GM12878 (cell line): ENCODE results near the gene TBC1D2B. TPM values are rescaled to one million over a fixed set of nuclear protein-coding genes. Genes with fewer than 3 reads are reported as not detected.

Source experiments
- ATAC-seq: fragments of 200-7000 bp; cut with Tn5 transposase; 3 replicates; pipeline ENCODE4 v1.9.1; 2020; ENCODE audit warnings: mild to moderate bottlenecking, moderate library complexity
- BruUV-seq: library from RNA; stranded (reverse); fragments of 400-500 nt; replicated peaks from 2 replicates; lab custom pipeline; 2021; lab: Mats Ljungman, UMichigan
- CTCF ChIA-PET: fragments of 300-600 bp; sonication (Branson Sonifier 250); formaldehyde crosslinking; extraction: SDS; loops from one replicate; lab custom pipeline; 2021; ENCODE audit warnings: inconsistent platforms; lab: Yijun Ruan, JAX
- POLR2A ChIA-PET: fragments of 350-600 bp; formaldehyde crosslinking; extraction: SDS; loops from one replicate; lab custom pipeline; 2021; ENCODE audit warnings: inconsistent platforms; lab: Charles Lee
- RAD21 ChIA-PET: fragments of 300-600 bp; sonication (Branson Sonifier 250); formaldehyde crosslinking; loops from one replicate; lab custom pipeline; 2023; ENCODE audit warnings: antibody characterized with exemption; ENCODE audit not compliant: unreplicated experiment; lab: Charles Lee
- SMC1A ChIA-PET: fragments of 300-600 bp; sonication (Branson Sonifier 250); formaldehyde crosslinking; loops from one replicate; lab custom pipeline; 2023; ENCODE audit not compliant: unreplicated experiment, uncharacterized antibody; lab: Charles Lee
- DNase-seq: peaks from one replicate; pipeline ENCODE4 v3.0.0-alpha.2; 2011; ENCODE audit warnings: low read depth, low spot score
- FAIRE-seq: peaks from 3 replicates; lab custom pipeline; 2011; peaks lifted over from hg19 to GRCh38; lab: Jason Lieb, UNC
- H2AFZ ChIP-seq: 2 replicates; pipeline ENCODE4 v1.6.0; 2011; ENCODE audit warnings: low read depth, low read length, control low read depth; ENCODE audit not compliant: control insufficient read depth
- H3K27ac ChIP-seq: 2 replicates; pipeline ENCODE4 v1.5.1; 2011; ENCODE audit warnings: control low read depth; ENCODE audit not compliant: control insufficient read depth, insufficient read depth
- H3K27me3 ChIP-seq, 2 experiments: replicated peaks in 1 of 2; 2 replicates each; pipeline versions ENCODE4 v1.6.0 to v1.6.1; 2011; ENCODE audit warnings: low read length in 1 of 2; ENCODE audit not compliant: control insufficient read depth in 2 of 2, insufficient read depth in 2 of 2
- H3K36me3 ChIP-seq, 2 experiments: 2 replicates each; pipeline ENCODE4 v1.5.1; 2011; ENCODE audit warnings: low read length in 1 of 2; ENCODE audit not compliant: control insufficient read depth in 2 of 2, insufficient read depth in 2 of 2
- H3K4me1 ChIP-seq: 2 replicates; pipeline ENCODE4 v1.6.1; 2011; ENCODE audit warnings: mild to moderate bottlenecking, low read length, moderate library complexity, mixed read lengths; ENCODE audit not compliant: control insufficient read depth, insufficient read depth
- H3K4me2 ChIP-seq: 2 replicates; pipeline ENCODE4 v1.6.0; 2011; ENCODE audit warnings: control low read depth; ENCODE audit not compliant: control insufficient read depth, insufficient read depth
- H3K4me3 ChIP-seq: fragments of 200-600 bp; sonication (generic); 2 replicates; pipeline ENCODE4 v1.5.1; 2016
- H3K79me2 ChIP-seq: 2 replicates; pipeline ENCODE4 v1.6.0; 2011; ENCODE audit warnings: low read length; ENCODE audit not compliant: control insufficient read depth, insufficient read depth
- H3K9ac ChIP-seq: 2 replicates; pipeline ENCODE4 v1.8.0; 2011; ENCODE audit warnings: low read length, control low read depth, mixed read lengths; ENCODE audit not compliant: control insufficient read depth, insufficient read depth
- H3K9me3 ChIP-seq: replicated peaks from 3 replicates; pipeline ENCODE4 v1.5.1; 2011; ENCODE audit warnings: mild to moderate bottlenecking, low read length; ENCODE audit not compliant: control insufficient read depth, insufficient read depth
- H4K20me1 ChIP-seq: 2 replicates; pipeline ENCODE4 v1.6.0; 2011; ENCODE audit not compliant: control insufficient read depth, insufficient read depth
- ESRRA ChIP-seq: IDR thresholded peaks from 2 replicates; pipeline ENCODE4 v1.6.1; 2012; ENCODE audit warnings: mild to moderate bottlenecking, low read length, improper control_type of control experiment
- HDAC2 ChIP-seq: fragments of 200-600 bp; sonication (generic); IDR thresholded peaks from 2 replicates; pipeline ENCODE4 v1.6.1; 2017
- JUND ChIP-seq: IDR thresholded peaks from 2 replicates; pipeline ENCODE4 v1.6.1; 2012; ENCODE audit warnings: low read depth, mild to moderate bottlenecking, low read length, improper control_type of control experiment, moderate library complexity
- PAX5 ChIP-seq: IDR thresholded peaks from 2 replicates; pipeline ENCODE4 v1.6.1; 2011; ENCODE audit warnings: low read depth, low read length, borderline replicate concordance
- RB1 ChIP-seq: fragments of 450-650 bp; formaldehyde crosslinking; IDR thresholded peaks from 2 replicates; pipeline ENCODE4 v1.6.1; 2017; ENCODE audit warnings: mild to moderate bottlenecking, borderline replicate concordance
- SMAD5 ChIP-seq: IDR thresholded peaks from 2 replicates; pipeline ENCODE4 v1.6.1; 2016; ENCODE audit warnings: antibody characterized with exemption, low read depth
- SUPT20H ChIP-seq: IDR thresholded peaks from 2 replicates; pipeline ENCODE4 v1.6.1; 2011; ENCODE audit warnings: low read depth, mild to moderate bottlenecking, low read length, moderate library complexity, borderline replicate concordance; ENCODE audit not compliant: control insufficient read depth
- WGBS: methylation state at CpG from one replicate; pipeline ENCODE4 v1.1.6; 2016; ENCODE audit warnings: low lambda C conversion rate; ENCODE audit not compliant: insufficient replicate concordance, insufficient coverage; ENCODE audit errors: missing lambda C conversion rate; 5-methylcytosine and 5-hydroxymethylcytosine counted together
- in situ Hi-C: fragments of 300-500 bp; cut with MboI; formaldehyde crosslinking; loops from 9 replicates; pipeline ENCODE4 v1.14.3; 2018; ENCODE audit warnings: mixed read lengths
- intact Hi-C: fragments of 100-400 bp; cut with micrococcal nuclease; formaldehyde crosslinking; loops from one replicate; pipeline ENCODE4 v1.14.2; 2022; ENCODE audit not compliant: unreplicated experiment
- polyA plus RNA-seq, 11 experiments: library from polyadenylated mRNA; depleted of rRNA in 4 of 11; unstranded in 6 of 11; stranded (reverse) in 5 of 11; fragments of >200 nt; fragmentation: Nextera tagmentation in 4 of 11; fragmentation: Illumina TruSeq in 1 of 11; extraction: Ambion mirVana in 4 of 11; extraction: Trizol in 1 of 11; gene quantifications; 1 replicate in 1 of 11; 2 replicates in 10 of 11; pipeline versions ENCODE4 v1.2.1 to v1.2.3, GENCODE V29; 2011 to 2016; ENCODE audit warnings: inconsistent platforms in 2 of 11, missing spikeins in 2 of 11, low read depth in 1 of 11
- total RNA-seq, 4 experiments: library from RNA; depleted of rRNA in 3 of 4; stranded (reverse); fragments of >200 nt in 3 of 4; fragmentation: Illumina TruSeq in 1 of 4; extraction: Trizol in 1 of 4; gene quantifications; 2 replicates each; pipeline versions ENCODE4 v1.2.1 to v1.2.3, GENCODE V29; 2013 to 2021

TBC1D2B gene
- total and polyA plus RNA-seq, 10 of the 15 experiments (the other 5 are each of a cell fraction or from before 2014, with no cell fraction given), result 1.3 to 53.4 (median 19.4) TPM

DNA sequence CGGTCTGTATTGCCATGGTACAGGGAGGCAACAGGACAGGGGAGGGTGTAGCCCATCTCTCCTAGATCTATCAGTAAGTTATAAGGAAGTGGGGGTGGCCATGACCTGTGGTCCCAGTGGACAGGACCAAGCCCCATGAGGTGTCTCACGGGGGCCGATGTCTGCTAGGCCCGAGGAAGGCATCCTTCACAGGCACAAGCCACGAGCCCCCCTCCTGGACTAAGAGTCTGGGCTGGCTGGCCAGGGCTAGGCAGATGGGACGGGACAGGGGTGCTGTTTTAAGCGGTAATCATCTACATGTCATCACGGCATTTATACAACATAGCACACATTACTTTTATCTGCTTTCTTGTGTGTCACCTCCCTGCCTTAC is 2.6 kb upstream of the TBC1D2B start:
- Histone ChIP-seq H3K27ac (no peak overlapping the region), H3K9me3 (no peaks in the 10 kb centered on the region), H3K27me3 (no peaks in the 10 kb centered on the region), H2AFZ (no peak overlapping the region), H3K4me1 (peaks cover 16% of the 10 kb centered on the region), H3K36me3 (no peaks in the 10 kb centered on the region), H3K9ac (no peak overlapping the region), H3K4me2 (no peak overlapping the region), H3K79me2 (peaks cover 20% of the 10 kb centered on the region), H4K20me1 (no peaks in the 10 kb centered on the region), H3K4me3 (no peak overlapping the region)
- ChIA-PET RAD21 (interaction anchor here (1.4 kb wide), 1 partner anchor 11 kb away, joined by 3 read pairs; no protein-coding TSS in a partner anchor), CTCF (interaction anchor here (1.1 to 13.4 kb wide), 2 partner anchors 10 to 27 kb away, joined by 4 to 191 read pairs; no protein-coding TSS in a partner anchor), POLR2A (interaction anchor here (1.5 kb wide), 1 partner anchor 14 kb away, joined by 4 read pairs; no protein-coding TSS in a partner anchor), SMC1A (interaction anchor here (0.6 to 1.7 kb wide), 3 partner anchors 10 to 86 kb away, joined by 3 to 5 read pairs (median 3); no protein-coding TSS in a partner anchor)
- BruUV-seq, result no TSS peak
- FAIRE-seq, result no peak
- no peak for ATAC-seq
- DNase-seq, result no peak
- in situ Hi-C loops (no loop called here), intact Hi-C loops (no loop called here)
- 84% methylated on average over 8 of the region's 8 CpGs for WGBS
- TF ChIP-seq HDAC2, result no peak

DNA sequence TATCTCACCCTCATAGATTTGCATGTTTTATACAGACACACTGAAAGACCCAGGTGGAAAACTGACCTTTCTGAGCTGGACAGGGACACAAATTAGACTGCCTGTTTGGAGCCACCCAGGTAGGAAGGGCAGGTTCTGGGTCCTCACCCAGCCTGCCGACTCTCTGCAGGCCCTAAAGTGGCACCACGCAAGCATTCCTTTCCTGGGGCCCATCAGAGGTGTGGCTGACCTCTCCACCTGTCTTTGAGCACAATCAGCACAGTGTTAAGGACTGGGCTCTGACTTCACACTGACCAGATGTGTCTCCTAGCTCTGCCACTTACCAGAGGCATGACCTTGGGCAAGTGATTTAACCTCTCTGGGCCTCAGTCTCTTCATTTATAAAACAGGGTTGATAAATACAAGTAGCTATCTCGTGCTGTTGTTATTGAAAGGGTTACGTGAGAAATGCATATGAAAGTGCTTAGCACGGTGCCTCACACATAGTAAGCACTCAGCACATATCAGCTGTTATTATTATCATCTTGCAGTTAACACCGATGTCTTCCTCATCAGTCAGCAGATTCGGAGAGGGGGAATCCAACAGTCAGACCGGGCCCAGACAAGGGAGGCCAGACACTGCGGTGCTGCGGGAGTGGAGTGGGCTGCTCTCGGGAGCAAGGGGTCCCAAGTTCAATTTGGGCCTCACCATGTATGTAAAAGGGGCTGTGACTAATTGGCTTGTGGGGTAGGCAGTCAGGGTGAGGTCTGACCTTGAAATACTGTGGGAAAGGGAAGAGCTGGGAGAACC is 2.0 kb upstream of the TBC1D2B start:
- FAIRE-seq (no peak), ATAC-seq (no peak), DNase-seq (no peak)
- Histone ChIP-seq H3K9me3 (no peaks in the 10 kb centered on the region), H2AFZ (no peak overlapping the region), H3K27me3 (no peaks in the 10 kb centered on the region), H4K20me1 (no peaks in the 10 kb centered on the region), H3K36me3 (no peaks in the 10 kb centered on the region), H3K9ac (no peak overlapping the region), H3K79me2 (peaks cover 21% of the 10 kb centered on the region), H3K4me2 (no peak overlapping the region), H3K4me3 (no peak overlapping the region), H3K4me1 (peaks cover 16% of the 10 kb centered on the region), H3K27ac (no peak overlapping the region)
- TF ChIP-seq JUND, result no peak
- no peak for TF ChIP-seq PAX5
- no peak for TF ChIP-seq ESRRA
- TF ChIP-seq SUPT20H, result no peak
- TF ChIP-seq SMAD5, result no peak
- TF ChIP-seq RB1, result no peak
- in situ Hi-C loops, result no loop called here
- ChIA-PET CTCF (interaction anchor here (1.0 to 13.4 kb wide), 3 partner anchors 9 to 27 kb away, joined by 3 to 191 read pairs (median 4); no protein-coding TSS in a partner anchor), RAD21 (interaction anchor here (0.7 to 1.4 kb wide), 4 partner anchors 10 to 120 kb away, joined by 3 read pairs; no protein-coding TSS in a partner anchor), SMC1A (interaction anchor here (0.6 to 1.7 kb wide), 5 partner anchors 10 to 86 kb away, joined by 3 to 10 read pairs (median 3); no protein-coding TSS in a partner anchor), POLR2A (interaction anchor here (0.5 to 1.1 kb wide), 5 partner anchors 9 to 998 kb away, joined by 3 to 5 read pairs (median 3); partner anchors contain the start of gene IDH3A)
- no TSS peak for BruUV-seq
- WGBS, result 88% methylated on average over 11 of the region's 11 CpGs
- intact Hi-C loops, result no loop called here
